GM18868 (cell line): ENCODE data around the gene KANSL1.
"Not testable (repeated sequence)": the region's sequence is repeated elsewhere in the genome, so short reads cannot be mapped to it uniquely, and the experiment has no call there.

Experiments used
- ATAC-seq: cut with Tn5 transposase; IDR thresholded peaks from one replicate; pipeline ENCODE4 v1.9.1; 2021; ENCODE audit warnings: mild to moderate bottlenecking, moderate library complexity; ENCODE audit not compliant: unreplicated experiment

The KANSL1 gene

DNA sequence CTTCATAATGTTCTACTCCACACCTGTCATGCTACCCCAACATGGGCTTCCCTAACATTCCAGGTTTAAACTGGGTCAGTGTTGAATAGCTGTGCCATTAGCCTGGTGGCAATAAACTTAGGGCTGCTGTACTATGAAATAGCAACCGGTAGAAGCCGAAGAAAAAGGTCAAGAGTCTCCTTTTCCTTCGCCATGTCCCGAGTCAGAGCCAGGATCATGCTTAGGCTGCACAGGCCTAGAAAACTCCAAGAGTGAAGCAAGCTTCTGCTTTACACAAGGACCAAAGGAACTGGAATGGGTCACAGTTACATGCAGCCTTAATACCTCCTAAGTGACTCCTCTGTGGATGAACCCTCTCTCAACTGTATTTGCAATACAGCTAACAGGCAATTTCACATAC, 105.4 kb downstream of the KANSL1 start:
- not testable (repeated sequence) for ATAC-seq

GRCh38 chr17:46086821-46087220, 106.4 kb downstream of the KANSL1 start:
- no peak for ATAC-seq

GRCh38 chr17:46085522-46085921, 107.7 kb downstream of the KANSL1 start:
- no peak for ATAC-seq

- ATAC-seq = no peak
Observed at GRCh38 chr17:46082257-46082656, 111.0 kb downstream of the KANSL1 start.

DNA sequence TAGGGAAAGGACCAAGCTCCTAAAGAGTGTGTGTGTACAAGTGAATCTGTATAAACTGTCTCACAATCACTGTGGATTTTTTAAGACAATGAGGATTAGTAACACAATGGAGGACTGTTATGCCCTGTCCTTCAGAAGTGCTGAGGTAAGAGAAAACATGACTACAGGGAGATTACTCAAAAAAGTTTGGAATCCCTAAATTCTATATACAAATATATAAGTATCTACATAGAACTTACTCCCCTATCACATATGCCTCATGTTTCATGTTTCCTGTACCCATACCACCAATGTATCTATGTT, 112.3 kb downstream of the KANSL1 start:
- no peak for ATAC-seq

DNA sequence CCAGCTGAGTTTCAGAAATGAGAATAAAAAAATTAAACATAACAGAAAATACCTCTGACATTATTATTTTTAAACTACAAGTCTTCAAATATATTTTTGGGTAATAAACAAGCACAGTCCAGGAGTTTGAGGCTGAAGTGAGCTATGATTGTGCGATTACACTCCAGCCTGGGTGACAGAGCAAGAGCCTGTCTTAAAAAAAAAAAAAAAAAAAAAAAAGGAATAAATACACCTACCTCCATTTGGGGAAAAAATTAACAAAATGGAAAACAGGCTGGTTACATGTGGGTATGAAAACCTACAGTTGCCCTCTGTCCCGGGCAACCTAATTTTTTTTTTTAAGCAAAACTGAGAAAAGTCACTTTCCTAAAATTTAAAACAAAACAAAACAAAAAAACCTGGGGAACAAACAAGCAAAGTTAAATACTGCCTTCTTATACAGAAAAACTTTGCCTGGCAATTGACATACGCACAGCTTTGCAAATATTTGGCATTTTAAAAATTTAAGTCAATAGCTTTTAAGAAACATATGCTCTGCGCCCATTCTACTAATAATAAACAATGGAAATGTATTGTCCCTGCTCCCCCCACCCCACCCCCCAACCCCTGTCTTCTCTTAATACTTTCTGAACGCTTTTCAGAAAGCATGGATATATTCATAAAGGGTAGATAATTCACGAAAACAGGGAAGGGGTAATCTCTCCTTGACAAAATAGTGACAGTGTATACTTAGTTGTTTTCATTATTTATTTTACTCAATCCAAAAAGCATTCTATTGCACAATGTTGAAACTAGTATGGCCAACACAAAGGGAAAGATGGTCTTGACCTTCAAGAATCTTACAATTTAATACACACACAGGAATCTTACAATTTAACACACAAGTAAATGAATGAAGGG, 112.9 kb downstream of the KANSL1 start:
- ATAC-seq = no peak

GRCh38 chr17:46078675-46079074, 114.6 kb downstream of the KANSL1 start:
- no peak for ATAC-seq

- no peak for ATAC-seq
Observed at GRCh38 chr17:46074540-46074939, 118.7 kb downstream of the KANSL1 start.

GRCh38 chr17:46072998-46073397, 120.2 kb downstream of the KANSL1 start:
- ATAC-seq = no peak

DNA sequence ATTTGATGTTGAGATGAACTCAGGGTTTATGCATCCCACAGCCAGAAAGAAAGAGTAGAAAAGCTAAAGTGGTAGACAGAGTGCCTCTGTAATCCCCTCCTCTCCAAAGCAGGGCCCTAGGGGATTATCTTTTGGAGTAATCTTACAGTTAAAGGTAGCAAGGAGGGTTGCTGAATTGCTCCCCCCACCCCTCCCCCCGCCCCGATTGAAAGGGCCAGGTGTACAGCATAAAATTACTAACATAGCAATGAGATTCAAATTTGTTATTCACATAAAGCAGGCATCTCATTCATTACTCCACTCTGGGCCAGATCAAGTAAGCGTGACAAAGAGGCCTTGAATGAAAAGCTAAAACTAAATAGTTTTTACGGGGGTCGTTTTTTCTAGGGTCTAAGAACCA, 121.4 kb downstream of the KANSL1 start:
- no peak for ATAC-seq

DNA sequence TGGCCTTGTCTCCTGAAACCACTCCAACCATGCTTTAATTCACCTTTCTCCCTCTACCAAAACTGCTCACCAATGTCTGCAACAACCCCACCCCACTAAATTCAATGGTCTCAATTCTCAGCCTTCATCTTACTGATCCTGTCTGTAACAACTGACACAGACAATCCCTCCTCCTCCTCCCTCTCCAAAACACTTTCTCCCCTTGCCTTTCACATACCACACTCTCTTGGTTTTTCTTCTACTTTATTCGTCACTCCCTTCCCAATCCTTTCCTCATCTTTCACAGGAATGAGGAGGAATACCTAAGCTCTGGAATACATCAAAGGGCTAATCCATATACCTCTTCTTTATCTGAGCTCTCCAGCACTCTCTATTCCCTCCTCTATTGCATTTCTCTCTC, 128.8 kb downstream of the KANSL1 start:
- ATAC-seq = no peak

DNA sequence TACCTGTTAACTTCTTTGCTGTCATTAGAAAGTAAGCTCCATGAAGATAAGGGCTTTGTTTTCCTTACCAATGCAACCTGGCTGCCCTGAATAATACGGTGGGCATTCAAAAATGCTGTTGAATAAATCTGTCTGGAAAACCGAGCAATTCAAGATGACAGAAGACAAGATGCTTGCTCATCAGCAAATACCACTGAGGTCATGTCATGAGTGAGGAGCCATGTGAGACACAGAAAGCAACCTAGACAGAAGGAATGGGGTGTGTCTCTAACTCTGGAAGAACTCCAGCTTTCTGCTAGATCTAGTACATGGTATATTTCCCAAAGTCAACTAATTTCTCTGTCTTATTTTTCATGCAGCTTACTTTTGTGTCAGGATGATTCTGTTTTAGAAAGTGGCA, 130.0 kb downstream of the KANSL1 start:
- ATAC-seq = no peak

DNA sequence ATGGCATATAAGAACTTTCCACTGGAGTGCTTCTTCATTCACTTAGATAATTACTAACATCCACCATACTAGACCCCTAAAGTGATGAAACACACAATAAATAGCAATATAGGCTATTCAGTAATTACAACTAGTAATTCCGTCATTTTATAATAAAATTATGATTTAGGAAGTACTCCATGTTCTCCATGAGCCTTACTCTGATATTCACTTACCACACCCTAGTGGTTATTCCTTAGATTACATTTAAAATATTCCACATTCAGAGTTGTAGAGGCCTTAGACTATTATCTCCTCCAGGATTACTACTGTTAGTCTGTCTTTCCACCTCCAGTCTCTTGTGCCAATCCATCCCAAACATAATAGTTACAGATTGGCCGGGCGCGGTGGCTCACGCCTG, 131.8 kb downstream of the KANSL1 start:
- no peak for ATAC-seq

GRCh38 chr17:46060461-46060860, 132.8 kb downstream of the KANSL1 start:
- ATAC-seq = no peak

- no peak for ATAC-seq
Observed at GRCh38 chr17:46059486-46059885, 133.7 kb downstream of the KANSL1 start.

DNA sequence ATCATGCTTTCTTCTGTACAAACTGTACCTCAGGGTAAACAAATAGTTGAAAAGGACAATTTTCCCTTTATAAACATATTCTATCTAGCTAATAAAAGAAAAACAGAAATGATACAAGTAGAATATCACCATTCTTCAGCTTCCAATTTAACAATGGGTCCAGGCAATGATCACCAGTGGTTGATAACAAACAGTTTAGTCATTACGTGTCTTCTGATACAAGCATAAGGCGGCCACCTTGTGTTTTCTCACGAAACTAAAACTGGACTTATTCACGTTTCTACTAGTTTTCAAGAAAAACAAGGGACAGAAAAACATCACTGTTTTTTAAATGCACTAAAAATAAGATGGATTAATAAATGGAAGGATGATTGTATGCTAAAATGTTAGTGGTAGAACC, 135.9 kb downstream of the KANSL1 start:
- ATAC-seq = no peak

GRCh38 chr17:46056800-46057304, 136.4 kb downstream of the KANSL1 start:
- no peak for ATAC-seq

DNA sequence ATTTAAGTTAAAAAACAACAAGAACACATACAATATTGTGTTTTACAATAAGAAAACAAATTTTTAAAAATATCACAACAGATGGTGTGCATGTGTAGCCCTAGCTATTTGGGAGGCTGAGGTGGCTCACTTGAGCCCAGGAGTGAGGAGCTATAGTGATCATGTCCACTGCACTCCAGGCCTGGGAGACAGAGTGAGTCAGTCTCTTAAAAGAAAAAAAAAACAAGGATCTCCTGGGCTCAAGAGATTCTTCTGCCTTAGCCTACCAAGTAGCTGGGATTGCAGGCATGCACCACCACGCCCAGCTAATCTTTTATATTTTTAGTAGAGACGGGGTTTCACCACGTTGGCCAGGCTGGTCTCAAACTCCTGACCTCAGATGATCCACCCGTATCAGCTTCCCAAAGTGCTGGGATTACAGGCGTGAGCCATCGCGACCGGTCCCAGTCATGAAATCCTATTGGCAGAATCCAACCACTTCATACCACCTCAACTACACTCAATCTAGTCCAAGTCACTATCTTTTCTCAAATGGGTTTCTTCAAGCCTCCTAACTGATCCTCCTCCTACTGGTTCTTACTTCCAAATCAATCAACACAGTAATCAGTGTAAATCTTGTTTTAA, 139.2 kb downstream of the KANSL1 start:
- no peak for ATAC-seq

DNA sequence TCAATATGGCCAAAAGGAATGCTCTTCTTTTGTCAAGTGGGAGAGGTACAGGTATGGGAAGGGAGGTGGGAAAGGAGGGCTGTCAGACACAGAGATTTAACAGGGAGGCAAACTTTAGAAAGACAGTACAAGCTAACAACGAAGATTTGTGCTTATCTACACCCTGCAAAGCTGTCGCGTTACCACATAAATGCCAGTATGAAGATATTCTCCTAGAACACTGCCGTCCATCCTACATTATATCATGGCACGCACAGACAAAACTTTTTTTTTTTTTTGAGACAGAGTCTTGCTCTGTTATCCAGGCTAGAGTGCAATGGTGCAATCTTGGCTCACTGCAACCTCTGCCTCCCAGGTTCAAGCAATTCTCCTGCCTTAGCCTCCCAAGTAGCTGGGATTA, 143.6 kb downstream of the KANSL1 start:
- ATAC-seq = no peak

GRCh38 chr17:46047856-46048255, 145.4 kb downstream of the KANSL1 start:
- ATAC-seq = no peak

DNA sequence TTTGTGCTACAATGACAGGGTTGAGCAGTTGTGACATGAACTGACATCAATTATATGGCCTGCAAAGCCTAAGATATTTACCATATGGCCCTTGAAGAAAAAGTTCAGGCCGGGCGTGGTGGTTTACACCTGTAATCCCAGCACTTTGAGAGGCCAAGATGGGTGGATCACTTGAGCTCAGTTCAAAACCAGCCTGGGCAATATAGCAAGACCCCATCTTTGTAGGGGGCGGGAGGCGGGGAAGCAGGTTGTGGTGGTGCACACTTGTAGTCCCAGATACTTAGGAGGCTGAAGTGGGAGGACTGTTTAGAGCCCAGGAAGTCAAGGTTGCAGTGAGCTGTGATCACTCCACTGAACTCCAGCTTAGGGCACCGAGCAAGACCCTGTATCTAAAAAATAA, 145.8 kb downstream of the KANSL1 start:
- ATAC-seq = no peak

- ATAC-seq = no peak
Observed at GRCh38 chr17:46046957-46047356, 146.3 kb downstream of the KANSL1 start.
